B cell (primary cell): Measurements from ENCODE around the gene PPARD.

ENCODE experiments used
- EZH2 ChIP-seq: IDR thresholded peaks from 2 replicates; pipeline ENCODE4 v1.6.1; 2012; ENCODE audit warnings: borderline replicate concordance, low read depth, mild to moderate bottlenecking, moderate library complexity, low read length; ENCODE audit not compliant: insufficient read depth, poor library complexity, severe bottlenecking
- TF ChIP-seq, protein P1 (sequence below): fragments of 200-600 bp; IDR thresholded peaks from one replicate; pipeline ENCODE4 v1.8.0; 2022; ENCODE audit warnings: antibody characterized with exemption, mild to moderate bottlenecking

GRCh38 chr6:35471836-35472345 lies 129.5 kb downstream of the PPARD start:
- TF ChIP-seq, protein P1, sequence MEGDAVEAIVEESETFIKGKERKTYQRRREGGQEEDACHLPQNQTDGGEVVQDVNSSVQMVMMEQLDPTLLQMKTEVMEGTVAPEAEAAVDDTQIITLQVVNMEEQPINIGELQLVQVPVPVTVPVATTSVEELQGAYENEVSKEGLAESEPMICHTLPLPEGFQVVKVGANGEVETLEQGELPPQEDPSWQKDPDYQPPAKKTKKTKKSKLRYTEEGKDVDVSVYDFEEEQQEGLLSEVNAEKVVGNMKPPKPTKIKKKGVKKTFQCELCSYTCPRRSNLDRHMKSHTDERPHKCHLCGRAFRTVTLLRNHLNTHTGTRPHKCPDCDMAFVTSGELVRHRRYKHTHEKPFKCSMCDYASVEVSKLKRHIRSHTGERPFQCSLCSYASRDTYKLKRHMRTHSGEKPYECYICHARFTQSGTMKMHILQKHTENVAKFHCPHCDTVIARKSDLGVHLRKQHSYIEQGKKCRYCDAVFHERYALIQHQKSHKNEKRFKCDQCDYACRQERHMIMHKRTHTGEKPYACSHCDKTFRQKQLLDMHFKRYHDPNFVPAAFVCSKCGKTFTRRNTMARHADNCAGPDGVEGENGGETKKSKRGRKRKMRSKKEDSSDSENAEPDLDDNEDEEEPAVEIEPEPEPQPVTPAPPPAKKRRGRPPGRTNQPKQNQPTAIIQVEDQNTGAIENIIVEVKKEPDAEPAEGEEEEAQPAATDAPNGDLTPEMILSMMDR = no peak
- no peak for TF ChIP-seq EZH2
